Breast epithelium (tissue), 3 donors: Measurements from ENCODE around the gene FNDC3A.

Experiments used
- CTCF ChIP-seq, 3 donors: fragments of 450-650 bp; IDR thresholded peaks; one replicate each; pipeline ENCODE4 v1.5.1; 2016 to 2017; ENCODE audit warnings: antibody characterized with exemption in 3 of 3, mild to moderate bottlenecking in 3 of 3, moderate library complexity in 3 of 3
- POLR2AphosphoS5 ChIP-seq, 3 donors: sonication (generic); formaldehyde crosslinking; IDR thresholded peaks; one replicate each; pipeline ENCODE4 v1.6.1; 2017; ENCODE audit warnings: antibody characterized with exemption in 3 of 3

- TF ChIP-seq CTCF (IDR thresholded peaks at IDR 0.05) (no peak), POLR2AphosphoS5 (IDR thresholded peaks at IDR 0.05) (no peak)
These were observed 156.8 kb downstream of the FNDC3A start for GRCh38 chr13:49132479-49133002.
